Panc1 (cell line): Measurements from ENCODE around the gene DCTN3. TPM values are rescaled to one million over a fixed set of nuclear protein-coding genes. Genes with fewer than 3 reads are reported as not detected.
A peak's percentile ranks its signal among the peaks of the same experiment; 100 is the strongest.

ENCODE experiments used
- ATAC-seq: fragments of 200-7000 bp; cut with Tn5 transposase; 2 replicates; pipeline ENCODE4 v1.9.1; 2020; ENCODE audit warnings: mild to moderate bottlenecking, moderate library complexity
- BruUV-seq: library from RNA; stranded (reverse); fragments of 400-500 nt; replicated peaks from 2 replicates; lab custom pipeline; 2021; lab: Mats Ljungman, UMichigan
- CTCF ChIA-PET: fragments of 300-600 bp; sonication (Branson Sonifier 250); formaldehyde crosslinking; loops from one replicate; lab custom pipeline; 2022; ENCODE audit warnings: antibody characterized with exemption; lab: Charles Lee
- POLR2A ChIA-PET: fragments of 300-600 bp; sonication (Branson Sonifier 250); formaldehyde crosslinking; loops from one replicate; lab custom pipeline; 2022; ENCODE audit warnings: antibody characterized with exemption; lab: Charles Lee
- DNase-seq: peaks from one replicate; pipeline ENCODE4 v3.0.0-alpha.2; 2010; ENCODE audit warnings: low read depth, low spot score
- H3K27ac ChIP-seq: 2 replicates; pipeline ENCODE4 v1.5.1; 2011; ENCODE audit warnings: mild to moderate bottlenecking, low read length, inconsistent platforms
- H3K27me3 ChIP-seq: fragments of 200-500 bp; sonication (Bioruptor generic); 2 replicates; pipeline ENCODE4 v1.6.0; 2014; ENCODE audit warnings: low read length, inconsistent platforms; ENCODE audit not compliant: control insufficient read depth, insufficient read depth
- H3K36me3 ChIP-seq: fragments of 200-500 bp; sonication (Bioruptor generic); 2 replicates; pipeline ENCODE4 v1.5.1; 2014; ENCODE audit warnings: inconsistent platforms, mild to moderate bottlenecking, low read length, moderate library complexity; ENCODE audit not compliant: control insufficient read depth, insufficient read depth
- H3K4me1 ChIP-seq: 2 replicates; pipeline ENCODE4 v1.5.1; 2011; ENCODE audit warnings: inconsistent platforms, mild to moderate bottlenecking, low read length, moderate library complexity; ENCODE audit not compliant: control insufficient read depth, insufficient read depth
- H3K4me3 ChIP-seq, 2 experiments: 2 replicates each; pipeline ENCODE4 v1.5.1; 2011 to 2012; ENCODE audit warnings: low read depth in 2 of 2, low read length in 2 of 2, mild to moderate bottlenecking in 2 of 2, inconsistent platforms in 1 of 2, moderate library complexity in 1 of 2
- H3K9me3 ChIP-seq: fragments of 200-500 bp; sonication (Bioruptor generic); 2 replicates; pipeline ENCODE4 v1.5.1; 2014; ENCODE audit warnings: low read depth, mild to moderate bottlenecking, inconsistent platforms, low read length, moderate library complexity; ENCODE audit not compliant: control insufficient read depth, insufficient read depth
- CTCF ChIP-seq: fragments of 450-650 bp; IDR thresholded peaks from 2 replicates; pipeline ENCODE4 v1.5.1; 2017; ENCODE audit warnings: mild to moderate bottlenecking
- POLR2AphosphoS5 ChIP-seq: IDR thresholded peaks from 2 replicates; pipeline ENCODE4 v1.6.1; 2012; ENCODE audit warnings: mild to moderate bottlenecking, low read depth, low read length, moderate library complexity
- REST ChIP-seq, 2 experiments: IDR thresholded peaks; 2 replicates each; pipeline ENCODE4 v1.6.1; 2011 to 2012; ENCODE audit warnings: low read depth in 2 of 2, control low read depth in 1 of 2, low read length in 1 of 2, mild to moderate bottlenecking in 1 of 2, moderate library complexity in 1 of 2; ENCODE audit not compliant: insufficient read depth in 1 of 2
- SIN3A ChIP-seq: IDR thresholded peaks from 2 replicates; pipeline ENCODE4 v1.6.1; 2012; ENCODE audit warnings: low read depth, mild to moderate bottlenecking, low read length, moderate library complexity, borderline replicate concordance; ENCODE audit not compliant: insufficient read depth
- TCF7L2 ChIP-seq: IDR thresholded peaks from 2 replicates; pipeline ENCODE4 v1.6.1; 2011; ENCODE audit warnings: mild to moderate bottlenecking, low read depth, low read length, inconsistent platforms
- in situ Hi-C: cut with HindIII; loops from 2 replicates; pipeline ENCODE4 v1.10.0; 2016; ENCODE audit warnings: low sequenced_read_pairs, low pct_unique_long_range_greater_than_20kb
- intact Hi-C: fragments of 100-400 bp; cut with micrococcal nuclease; formaldehyde crosslinking; loops from one replicate; pipeline ENCODE4 v1.10.0; 2022; ENCODE audit not compliant: unreplicated experiment
- total RNA-seq: library from RNA; stranded (reverse); gene quantifications from one replicate; pipeline ENCODE4 v1.2.1, GENCODE V29; 2021; ENCODE audit not compliant: unreplicated experiment

Gene DCTN3
- total RNA-seq, 1 experiment from 2014 or later, result 110 TPM

- H3K4me3 ChIP-seq, result peak overlapping the region; percentile 65 to 94
- no TSS peak for BruUV-seq
Measured at GRCh38 chr9:34665067-34665380, 44.7 kb upstream of the DCTN3 start.

GRCh38 chr9:34664281-34665066 is 44.2 kb upstream of the DCTN3 start:
- peak overlapping the region; percentile 70 for H3K27ac ChIP-seq
- H3K9me3 ChIP-seq, result no peaks in the 10 kb centered on the region
- BruUV-seq, result no TSS peak
- H3K36me3 ChIP-seq, result no peaks in the 10 kb centered on the region
- intact Hi-C loops (no loop called here), in situ Hi-C loops (no loop called here)
- ATAC-seq, result peak; percentile 75
- POLR2A ChIA-PET, result interaction anchor here (0.6 to 0.8 kb wide), 3 partner anchors 27 to 514 kb away, joined by 3 to 5 read pairs (median 3); partner anchors contain the start of gene SIGMAR1
- CTCF ChIA-PET, result interaction anchor here (0.9 to 2.5 kb wide), 3 partner anchors 13 to 38 kb away, joined by 3 to 11 read pairs (median 5); no protein-coding TSS in a partner anchor
- DNase-seq, result peak; percentile 71
- peaks cover 8% of the 10 kb centered on the region; the same call in 1 of the 2 replicates for H3K4me1 ChIP-seq
- peak overlapping the region; percentile 65 to 94 for H3K4me3 ChIP-seq
- no peaks in the 10 kb centered on the region for H3K27me3 ChIP-seq
- no peak for TF ChIP-seq TCF7L2
- no peak for TF ChIP-seq SIN3A
- no peak for TF ChIP-seq CTCF
- no peak for TF ChIP-seq POLR2AphosphoS5
- no peak for TF ChIP-seq REST (IDR thresholded peaks at IDR 0.05; ENCODE audit: insufficient read depth in 1 of 2, low read depth in 2 of 2, low read length in 1 of 2)

More at GRCh38 chr9:34665067-34665380, 44.7 kb upstream of the DCTN3 start:
- Histone ChIP-seq H3K4me1 (peaks cover 8% of the 10 kb centered on the region; the same call in 1 of the 2 replicates), H3K36me3 (no peaks in the 10 kb centered on the region), H3K27ac (peak overlapping the region; percentile 70), H3K9me3 (no peaks in the 10 kb centered on the region), H3K27me3 (no peaks in the 10 kb centered on the region)
- CTCF ChIA-PET, result interaction anchor here (0.6 to 2.5 kb wide), 8 partner anchors 9 to 101 kb away, joined by 3 to 11 read pairs (median 4); partner anchors contain the start of gene GALT
- POLR2A ChIA-PET, result interaction anchor here (0.6 to 0.8 kb wide), 3 partner anchors 28 to 514 kb away, joined by 3 to 5 read pairs (median 3); partner anchors contain the start of gene SIGMAR1
- DNase-seq, result no peak
- TF ChIP-seq REST (IDR thresholded peaks at IDR 0.05; ENCODE audit: insufficient read depth in 1 of 2, low read depth in 2 of 2, low read length in 1 of 2) (no peak), TCF7L2 (no peak), POLR2AphosphoS5 (no peak), SIN3A (peak; percentile 47; the same call in 1 of the 2 replicates)
- in situ Hi-C loops, result no loop called here
- intact Hi-C loops, result no loop called here
- ATAC-seq, result peak; percentile 40
